B cell (primary cell): ENCODE measurements around the gene AMIGO2. TPM values are rescaled to one million over a fixed set of nuclear protein-coding genes. Genes with fewer than 3 reads are reported as not detected.
A peak's percentile ranks its signal among the peaks of the same experiment; 100 is the strongest.

Experiments
- ATAC-seq: fragments of 200-7000 bp; cut with Tn5 transposase; one replicate; pipeline ENCODE4 v1.10.0; 2021; ENCODE audit warnings: low read depth, mild to moderate bottlenecking, moderate number of reproducible peaks, moderate library complexity
- CTCF ChIA-PET: fragments of 350-600 bp; sonication (Branson Sonifier 250); formaldehyde crosslinking; loops from one replicate; lab custom pipeline; 2021; ENCODE audit warnings: antibody characterized with exemption, inconsistent platforms; lab: Charles Lee
- POLR2A ChIA-PET: fragments of 350-600 bp; sonication (Branson Sonifier 250); formaldehyde crosslinking; loops from one replicate; lab custom pipeline; 2021; ENCODE audit warnings: antibody characterized with exemption; lab: Charles Lee
- DNase-seq: peaks from one replicate; pipeline ENCODE4 v3.0.0; 2013
- H2AFZ ChIP-seq: 2 replicates; pipeline ENCODE4 v1.6.1; 2012; ENCODE audit warnings: mild to moderate bottlenecking, low read depth, low read length; ENCODE audit not compliant: insufficient read depth, poor library complexity, severe bottlenecking
- H3K27ac ChIP-seq, 2 donors: 1 replicate in 1 of 2; 2 replicates in 1 of 2; pipeline ENCODE4 v1.5.1; 2012 to 2013; ENCODE audit warnings: low read length in 2 of 2, mild to moderate bottlenecking in 2 of 2, moderate library complexity in 1 of 2
- H3K27me3 ChIP-seq, 4 experiments: fragments of 200-600 bp in 1 of 4; sonication (generic) in 1 of 4; replicated peaks in 1 of 4; 1 replicate in 2 of 4; 2 replicates in 2 of 4; pipeline versions ENCODE4 v1.6.1 to v1.7.0; 2013 to 2016; ENCODE audit warnings: low read length in 3 of 4, mild to moderate bottlenecking in 2 of 4, mixed read lengths in 1 of 4, moderate library complexity in 1 of 4; ENCODE audit not compliant: insufficient read depth in 4 of 4, control insufficient read depth in 3 of 4; ENCODE audit errors: control extremely low read depth in 1 of 4
- H3K36me3 ChIP-seq, 2 experiments: replicated peaks in 1 of 2; 1 replicate in 1 of 2; 2 replicates in 1 of 2; pipeline versions ENCODE4 v1.6.1 to v1.7.1; 2013; ENCODE audit warnings: low read length in 1 of 2; ENCODE audit not compliant: insufficient read depth in 2 of 2, control insufficient read depth in 1 of 2; ENCODE audit errors: control extremely low read depth in 1 of 2, extremely low read depth in 1 of 2
- H3K4me1 ChIP-seq, 2 donors: fragments of 200-600 bp in 1 of 2; sonication (generic) in 1 of 2; 1 replicate in 1 of 2; 2 replicates in 1 of 2; pipeline versions ENCODE4 v1.5.1 to v1.6.1; 2013 to 2017; ENCODE audit warnings: low read length in 2 of 2; ENCODE audit not compliant: control insufficient read depth in 2 of 2, insufficient read depth in 2 of 2
- H3K4me2 ChIP-seq: replicated peaks from 2 replicates; pipeline ENCODE3; 2012; ENCODE audit warnings: mild to moderate bottlenecking, low read depth, low read length; ENCODE audit not compliant: poor library complexity, severe bottlenecking
- H3K4me3 ChIP-seq, 5 experiments: fragments of 200-600 bp in 1 of 5; sonication (generic) in 1 of 5; 1 replicate in 3 of 5; 2 replicates in 2 of 5; pipeline versions ENCODE4 v1.5.1 to v1.7.0; 2011 to 2016; ENCODE audit warnings: low read length in 4 of 5, mild to moderate bottlenecking in 4 of 5, low read depth in 2 of 5, control low read depth in 1 of 5, moderate library complexity in 1 of 5; ENCODE audit not compliant: insufficient read depth in 1 of 5; ENCODE audit errors: control extremely low read depth in 1 of 5, extremely low read depth in 1 of 5
- H3K79me2 ChIP-seq: fragments of 200-600 bp; sonication (generic); one replicate; pipeline ENCODE4 v1.6.0; 2016; ENCODE audit warnings: low read length; ENCODE audit not compliant: control insufficient read depth, insufficient read depth
- H3K9ac ChIP-seq: fragments of 200-600 bp; sonication (generic); 2 replicates; pipeline ENCODE4 v1.6.1; 2017; ENCODE audit warnings: mild to moderate bottlenecking, low read length, moderate library complexity
- H3K9me3 ChIP-seq, 3 donors: one replicate each; pipeline versions ENCODE4 v1.6.1 to v1.7.1; 2013; ENCODE audit warnings: low read length in 2 of 3; ENCODE audit not compliant: control insufficient read depth in 2 of 3, insufficient read depth in 1 of 3; ENCODE audit errors: control extremely low read depth in 1 of 3
- H4K20me1 ChIP-seq: 2 replicates; pipeline ENCODE4 v1.6.0; 2012; ENCODE audit warnings: mild to moderate bottlenecking, low read length; ENCODE audit not compliant: insufficient read depth, control insufficient read depth, poor library complexity, severe bottlenecking
- H3K27ac Mint-ChIP-seq: one replicate; pipeline ENCODE4 v1.8.0; 2021; ENCODE audit warnings: mixed read lengths
- H3K27me3 Mint-ChIP-seq: one replicate; pipeline ENCODE4 v1.8.0; 2021; ENCODE audit warnings: mixed read lengths
- H3K4me1 Mint-ChIP-seq: one replicate; pipeline ENCODE4 v1.8.0; 2021; ENCODE audit warnings: mixed read lengths
- H3K4me3 Mint-ChIP-seq: one replicate; pipeline ENCODE4 v1.8.0; 2021; ENCODE audit warnings: mixed read lengths
- H3K9me3 Mint-ChIP-seq: one replicate; pipeline ENCODE4 v1.8.0; 2022; ENCODE audit warnings: mixed read lengths; ENCODE audit not compliant: insufficient read depth
- CTCF ChIP-seq: fragments of 200-600 bp; IDR thresholded peaks from one replicate; pipeline ENCODE4 v1.8.0; 2022; ENCODE audit warnings: antibody characterized with exemption, mild to moderate bottlenecking
- EZH2 ChIP-seq: IDR thresholded peaks from 2 replicates; pipeline ENCODE4 v1.6.1; 2012; ENCODE audit warnings: borderline replicate concordance, low read depth, mild to moderate bottlenecking, moderate library complexity, low read length; ENCODE audit not compliant: insufficient read depth, poor library complexity, severe bottlenecking
- WGBS: methylation state at CpG from one replicate; pipeline ENCODE4 v1.1.5; 2013; ENCODE audit warnings: missing lambda C conversion rate; ENCODE audit not compliant: insufficient coverage; 5-methylcytosine and 5-hydroxymethylcytosine counted together
- intact Hi-C: fragments of 100-400 bp; cut with micrococcal nuclease; formaldehyde crosslinking; loops from one replicate; pipeline ENCODE4 v1.10.0; 2022
- polyA plus RNA-seq: library from polyadenylated mRNA; depleted of rRNA; stranded (reverse); fragments of >200 nt; gene quantifications from 2 replicates; pipeline ENCODE4 v1.2.3, GENCODE V29; 2012
- total RNA-seq, 2 donors: library from RNA; stranded (reverse); fragments of 120-200 nt in 1 of 2; gene quantifications; 1 replicate in 1 of 2; 2 replicates in 1 of 2; pipeline versions ENCODE4 v1.2.3 to v1.2.4, GENCODE V29; 2013 to 2022

The AMIGO2 gene
- total and polyA plus RNA-seq, 2 donors (not counting 1 experiment from before 2014, with no cell fraction given), result 10.4 to 11.8 TPM

GRCh38 chr12:47034661-47035060 is 45.1 kb downstream of the AMIGO2 start:
- Histone ChIP-seq H2AFZ (no peak overlapping the region), H3K4me1 (peaks cover 0 to 3% of the 10 kb centered on the region in 2 donors), H3K27me3 (no peaks in the 10 kb centered on the region), H3K36me3 (no peaks in the 10 kb centered on the region), H3K27ac (no peak overlapping the region), H3K9ac (no peak overlapping the region), H3K9me3 (no peaks in the 10 kb centered on the region), H3K4me3 (no peak overlapping the region), H3K4me2 (no peak overlapping the region), H3K79me2 (no peaks in the 10 kb centered on the region), H4K20me1 (no peaks in the 10 kb centered on the region)
- CTCF ChIA-PET, result interaction anchor here (0.7 to 5.6 kb wide), 9 partner anchors 10 to 617 kb away, joined by 3 to 192 read pairs (median 21); partner anchors contain the start of genes AMIGO2 and PCED1B
- DNase-seq (no peak), ATAC-seq (no peak)
- H3K4me1 Mint-ChIP-seq, result peaks cover 11% of the 10 kb centered on the region
- intact Hi-C loops, result loop anchor here (5.0 kb wide), 2 partner anchors 48 to 183 kb away; no protein-coding TSS in a partner anchor
- WGBS, result 100% methylated on average over 1 of the region's 2 CpGs
- no peak overlapping the region for H3K27ac Mint-ChIP-seq
- no peaks in the 10 kb centered on the region for H3K9me3 Mint-ChIP-seq
- POLR2A ChIA-PET, result no interaction called here
- no peak overlapping the region for H3K4me3 Mint-ChIP-seq
- no peaks in the 10 kb centered on the region for H3K27me3 Mint-ChIP-seq
- TF ChIP-seq CTCF (no peak), EZH2 (no peak)

- Mint-ChIP-seq H3K27ac (no peak overlapping the region), H3K4me1 (peaks cover 11% of the 10 kb centered on the region), H3K4me3 (no peak overlapping the region), H3K9me3 (no peaks in the 10 kb centered on the region), H3K27me3 (no peaks in the 10 kb centered on the region)
- no peaks in the 10 kb centered on the region for H3K27me3 ChIP-seq
- ChIA-PET POLR2A (no interaction called here), CTCF (interaction anchor here (0.7 to 5.6 kb wide), 31 partner anchors 8 to 733 kb away, joined by 3 to 192 read pairs (median 5); partner anchors contain the start of genes AMIGO2 and PCED1B)
- 86% methylated on average over 2 of the region's 5 CpGs for WGBS
- TF ChIP-seq EZH2 (no peak), CTCF (no peak)
- H3K4me2 ChIP-seq, result no peak overlapping the region
- peak overlapping the region; percentile 29 for H2AFZ ChIP-seq
- no peak for DNase-seq
- ATAC-seq, result no peak
- H3K27ac ChIP-seq, result no peak overlapping the region
- H3K36me3 ChIP-seq, result no peaks in the 10 kb centered on the region
- no peaks in the 10 kb centered on the region for H3K79me2 ChIP-seq
- H3K4me1 ChIP-seq, result peaks cover 0 to 3% of the 10 kb centered on the region in 2 donors
- no peaks in the 10 kb centered on the region for H3K9me3 ChIP-seq
- H3K9ac ChIP-seq, result no peak overlapping the region
- H3K4me3 ChIP-seq, result no peak overlapping the region
- no peaks in the 10 kb centered on the region for H4K20me1 ChIP-seq
- intact Hi-C loops, result loop anchor here (2.0 to 5.0 kb wide), 3 partner anchors 48 to 653 kb away; no protein-coding TSS in a partner anchor
These were observed 45.8 kb downstream of the AMIGO2 start for GRCh38 chr12:47033789-47034555.
